ENCODE measurements around the gene RIMBP3B. TPM values are rescaled to one million over a fixed set of nuclear protein-coding genes. Genes with fewer than 3 reads are reported as not detected.
"Not testable (repeated sequence)": the region's sequence is repeated elsewhere in the genome, so short reads cannot be mapped to it uniquely, and the experiment has no call there.

RIMBP3B gene, protein sequence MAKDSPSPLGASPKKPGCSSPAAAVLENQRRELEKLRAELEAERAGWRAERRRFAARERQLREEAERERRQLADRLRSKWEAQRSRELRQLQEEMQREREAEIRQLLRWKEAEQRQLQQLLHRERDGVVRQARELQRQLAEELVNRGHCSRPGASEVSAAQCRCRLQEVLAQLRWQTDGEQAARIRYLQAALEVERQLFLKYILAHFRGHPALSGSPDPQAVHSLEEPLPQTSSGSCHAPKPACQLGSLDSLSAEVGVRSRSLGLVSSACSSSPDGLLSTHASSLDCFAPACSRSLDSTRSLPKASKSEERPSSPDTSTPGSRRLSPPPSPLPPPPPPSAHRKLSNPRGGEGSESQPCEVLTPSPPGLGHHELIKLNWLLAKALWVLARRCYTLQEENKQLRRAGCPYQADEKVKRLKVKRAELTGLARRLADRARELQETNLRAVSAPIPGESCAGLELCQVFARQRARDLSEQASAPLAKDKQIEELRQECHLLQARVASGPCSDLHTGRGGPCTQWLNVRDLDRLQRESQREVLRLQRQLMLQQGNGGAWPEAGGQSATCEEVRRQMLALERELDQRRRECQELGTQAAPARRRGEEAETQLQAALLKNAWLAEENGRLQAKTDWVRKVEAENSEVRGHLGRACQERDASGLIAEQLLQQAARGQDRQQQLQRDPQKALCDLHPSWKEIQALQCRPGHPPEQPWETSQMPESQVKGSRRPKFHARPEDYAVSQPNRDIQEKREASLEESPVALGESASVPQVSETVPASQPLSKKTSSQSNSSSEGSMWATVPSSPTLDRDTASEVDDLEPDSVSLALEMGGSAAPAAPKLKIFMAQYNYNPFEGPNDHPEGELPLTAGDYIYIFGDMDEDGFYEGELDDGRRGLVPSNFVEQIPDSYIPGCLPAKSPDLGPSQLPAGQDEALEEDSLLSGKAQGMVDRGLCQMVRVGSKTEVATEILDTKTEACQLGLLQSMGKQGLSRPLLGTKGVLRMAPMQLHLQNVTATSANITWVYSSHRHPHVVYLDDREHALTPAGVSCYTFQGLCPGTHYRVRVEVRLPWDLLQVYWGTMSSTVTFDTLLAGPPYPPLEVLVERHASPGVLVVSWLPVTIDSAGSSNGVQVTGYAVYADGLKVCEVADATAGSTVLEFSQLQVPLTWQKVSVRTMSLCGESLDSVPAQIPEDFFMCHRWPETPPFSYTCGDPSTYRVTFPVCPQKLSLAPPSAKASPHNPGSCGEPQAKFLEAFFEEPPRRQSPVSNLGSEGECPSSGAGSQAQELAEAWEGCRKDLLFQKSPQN (N-terminal part only)
- total RNA-seq, result under 1 TPM; 0.05 to 0.11 TPM

DNA sequence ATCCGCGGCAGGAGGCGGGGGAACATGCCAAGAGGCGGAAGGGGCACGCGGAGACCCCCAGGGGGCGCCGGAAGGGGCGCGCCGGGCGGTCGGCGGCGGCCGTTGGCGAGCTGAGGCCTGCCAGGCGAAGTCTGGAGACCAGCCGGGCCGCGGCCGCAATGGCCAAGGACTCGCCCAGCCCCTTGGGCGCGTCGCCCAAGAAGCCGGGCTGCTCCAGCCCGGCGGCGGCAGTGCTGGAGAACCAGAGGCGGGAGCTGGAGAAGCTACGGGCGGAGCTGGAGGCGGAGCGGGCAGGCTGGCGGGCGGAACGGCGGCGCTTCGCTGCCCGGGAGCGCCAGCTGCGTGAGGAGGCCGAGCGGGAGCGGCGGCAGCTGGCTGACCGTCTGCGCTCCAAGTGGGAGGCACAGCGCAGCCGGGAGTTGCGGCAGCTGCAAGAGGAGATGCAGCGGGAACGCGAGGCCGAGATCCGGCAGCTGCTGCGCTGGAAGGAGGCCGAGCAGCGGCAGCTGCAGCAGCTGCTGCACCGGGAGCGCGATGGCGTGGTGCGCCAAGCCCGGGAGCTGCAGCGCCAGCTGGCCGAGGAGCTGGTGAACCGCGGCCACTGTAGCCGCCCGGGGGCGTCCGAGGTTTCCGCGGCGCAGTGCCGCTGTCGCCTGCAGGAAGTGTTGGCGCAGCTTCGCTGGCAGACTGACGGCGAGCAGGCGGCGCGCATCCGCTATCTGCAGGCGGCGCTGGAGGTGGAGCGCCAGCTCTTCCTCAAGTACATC, at the start of gene RIMBP3B:
Gene RIMBP3B, plus strand, starts transcription at position 51 of the 767 bp plus-strand sequence. Its CDS starts 108 bp downstream, at position 159.
- H3K9me3 ChIP-seq; H3K9ac ChIP-seq (ENCODE audit: low read depth in 2 of 2, low read length in 2 of 2); H3K27me3 ChIP-seq; intact Hi-C loops (cut with DNase I); H3K4me1 ChIP-seq; DNase-seq; H3K4me3 ChIP-seq; H3K36me3 ChIP-seq; H3K27ac ChIP-seq: not testable (repeated sequence)

DNA sequence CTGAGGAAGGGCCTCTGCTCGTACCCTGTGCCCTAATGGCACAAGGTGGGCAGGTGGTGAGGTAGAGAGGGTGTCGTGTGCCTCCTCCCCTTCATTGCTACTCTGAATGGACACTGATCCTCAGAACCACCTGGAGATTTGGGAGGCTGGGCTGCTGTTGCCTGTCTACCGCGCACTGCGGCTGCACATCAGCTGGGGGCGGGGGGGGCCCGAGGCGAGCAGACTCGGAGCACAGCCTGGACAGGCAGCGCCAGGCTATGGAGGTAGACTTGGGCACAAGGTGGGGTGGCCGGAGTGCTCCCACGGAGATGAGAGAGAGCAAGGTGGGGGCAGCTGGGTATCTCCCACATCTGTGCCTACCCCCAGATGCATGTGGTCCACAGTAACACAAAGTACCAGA, 26.0 kb upstream of the RIMBP3B start:
- H3K27me3 ChIP-seq; H3K36me3 ChIP-seq; H3K4me3 ChIP-seq; intact Hi-C loops (cut with DNase I); H3K27ac ChIP-seq; DNase-seq; H3K4me1 ChIP-seq; H3K9me3 ChIP-seq; H3K9ac ChIP-seq (ENCODE audit: low read depth in 2 of 2, low read length in 2 of 2): not testable (repeated sequence)

GRCh38 chr22:21360525-21360924, 23.0 kb upstream of the RIMBP3B start:
- DNase-seq; H3K27me3 ChIP-seq; H3K9me3 ChIP-seq; H3K9ac ChIP-seq (ENCODE audit: low read depth in 2 of 2, low read length in 2 of 2); intact Hi-C loops (cut with DNase I); H3K36me3 ChIP-seq; H3K27ac ChIP-seq; H3K4me3 ChIP-seq; H3K4me1 ChIP-seq: not testable (repeated sequence)

- H3K27ac ChIP-seq; H3K27me3 ChIP-seq; H3K9me3 ChIP-seq; H3K4me3 ChIP-seq; intact Hi-C loops (cut with DNase I); H3K4me1 ChIP-seq; H3K36me3 ChIP-seq; DNase-seq; H3K9ac ChIP-seq (ENCODE audit: low read depth in 2 of 2, low read length in 2 of 2): not testable (repeated sequence)
Observed at GRCh38 chr22:21362473-21362872, 21.1 kb upstream of the RIMBP3B start.

GRCh38 chr22:21363061-21363460, 20.5 kb upstream of the RIMBP3B start:
- H3K36me3 ChIP-seq; DNase-seq; intact Hi-C loops (cut with DNase I); H3K9me3 ChIP-seq; H3K27ac ChIP-seq; H3K4me3 ChIP-seq; H3K9ac ChIP-seq (ENCODE audit: low read depth in 2 of 2, low read length in 2 of 2); H3K4me1 ChIP-seq; H3K27me3 ChIP-seq: not testable (repeated sequence)

- H3K4me3 ChIP-seq; H3K27me3 ChIP-seq; DNase-seq; intact Hi-C loops (cut with DNase I); H3K4me1 ChIP-seq; H3K27ac ChIP-seq; H3K36me3 ChIP-seq; H3K9ac ChIP-seq (ENCODE audit: low read depth in 2 of 2, low read length in 2 of 2); H3K9me3 ChIP-seq: not testable (repeated sequence)
Observed at GRCh38 chr22:21363803-21364202, 19.7 kb upstream of the RIMBP3B start.

GRCh38 chr22:21364362-21364761, 19.2 kb upstream of the RIMBP3B start:
- H3K27ac ChIP-seq; H3K4me1 ChIP-seq; H3K4me3 ChIP-seq; DNase-seq; intact Hi-C loops (cut with DNase I); H3K9me3 ChIP-seq; H3K36me3 ChIP-seq; H3K27me3 ChIP-seq; H3K9ac ChIP-seq (ENCODE audit: low read depth in 2 of 2, low read length in 2 of 2): not testable (repeated sequence)

DNA sequence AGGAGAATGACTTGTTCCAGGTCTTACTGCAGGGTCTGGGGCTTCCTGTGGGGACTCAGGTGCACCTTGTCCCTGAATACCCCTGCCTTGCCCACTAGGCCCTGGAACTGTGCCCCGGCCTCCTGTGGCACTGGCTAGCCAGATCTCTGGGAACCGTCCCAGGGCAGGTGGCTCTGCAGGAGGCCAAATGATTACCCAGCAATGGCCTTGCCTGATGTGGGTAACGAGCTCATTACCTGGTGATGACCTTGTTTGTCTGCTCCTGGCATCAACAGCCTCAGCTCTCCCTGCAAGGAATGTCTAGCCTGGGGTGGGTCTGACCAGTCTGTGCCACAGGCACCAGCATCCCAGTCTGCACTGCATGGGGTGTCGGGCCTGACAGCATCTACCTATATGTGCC, 18.2 kb upstream of the RIMBP3B start:
- H3K9me3 ChIP-seq; H3K4me3 ChIP-seq; H3K27ac ChIP-seq; intact Hi-C loops (cut with DNase I); H3K27me3 ChIP-seq; H3K4me1 ChIP-seq; H3K36me3 ChIP-seq; H3K9ac ChIP-seq (ENCODE audit: low read depth in 2 of 2, low read length in 2 of 2); DNase-seq: not testable (repeated sequence)

- H3K27ac ChIP-seq; intact Hi-C loops (cut with DNase I); H3K4me1 ChIP-seq; H3K9me3 ChIP-seq; H3K36me3 ChIP-seq; H3K27me3 ChIP-seq; H3K4me3 ChIP-seq; DNase-seq; H3K9ac ChIP-seq (ENCODE audit: low read depth in 2 of 2, low read length in 2 of 2): not testable (repeated sequence)
Observed at GRCh38 chr22:21368603-21369310, 14.8 kb upstream of the RIMBP3B start.

DNA sequence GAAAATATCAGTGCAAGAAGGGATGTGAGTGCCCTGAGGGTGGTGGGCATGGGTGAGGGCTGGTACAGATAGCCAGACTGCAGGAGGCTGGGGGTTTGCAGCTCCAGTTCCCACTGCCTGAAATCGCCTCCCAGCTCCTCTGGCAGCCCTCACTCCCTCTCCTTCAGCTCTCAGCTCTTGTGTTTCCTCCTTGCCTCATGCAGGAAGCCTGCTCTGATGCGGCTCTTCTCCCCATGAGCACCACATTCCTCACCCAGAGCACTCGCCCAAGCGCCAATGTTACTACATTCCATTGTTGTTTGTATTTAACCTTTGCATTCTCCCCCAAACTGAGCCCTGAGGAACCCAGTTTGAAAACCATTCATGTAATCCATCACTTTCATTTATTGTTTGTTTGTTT, 7.7 kb upstream of the RIMBP3B start:
- H3K4me1 ChIP-seq; DNase-seq; H3K27me3 ChIP-seq; H3K9me3 ChIP-seq; H3K4me3 ChIP-seq; H3K9ac ChIP-seq (ENCODE audit: low read depth in 2 of 2, low read length in 2 of 2); H3K27ac ChIP-seq; H3K36me3 ChIP-seq; intact Hi-C loops (cut with DNase I): not testable (repeated sequence)

GRCh38 chr22:21384468-21385357, 1.2 kb downstream of the RIMBP3B start:
- H3K4me1 ChIP-seq; H3K36me3 ChIP-seq; H3K4me3 ChIP-seq; intact Hi-C loops (cut with DNase I); H3K9ac ChIP-seq (ENCODE audit: low read depth in 2 of 2, low read length in 2 of 2); H3K9me3 ChIP-seq; H3K27ac ChIP-seq; DNase-seq; H3K27me3 ChIP-seq: not testable (repeated sequence)
